Right lobe of liver (tissue), 4 donors: Measurements from ENCODE around the gene CCDC85C.

Experiments
- POLR2A ChIP-seq: fragments of 450-650 bp; IDR thresholded peaks from one replicate; pipeline ENCODE4 v1.6.1; 2017; ENCODE audit warnings: antibody characterized with exemption, mild to moderate bottlenecking
- TF ChIP-seq, protein P1 (sequence below), 4 donors: fragments of 200-600 bp in 3 of 4; fragments of 450-650 bp in 1 of 4; IDR thresholded peaks; one replicate each; pipeline versions ENCODE4 v1.5.1 to v1.8.0; 2016 to 2022; ENCODE audit warnings: antibody characterized with exemption in 4 of 4, mild to moderate bottlenecking in 2 of 4
- donor health status: DM: no; HTN: no; CAD: no.
- donor health status: DM: no; HTN: no; CAD: no.
- donor health status: DM: no; HTN: yes; CAD: no.

DNA sequence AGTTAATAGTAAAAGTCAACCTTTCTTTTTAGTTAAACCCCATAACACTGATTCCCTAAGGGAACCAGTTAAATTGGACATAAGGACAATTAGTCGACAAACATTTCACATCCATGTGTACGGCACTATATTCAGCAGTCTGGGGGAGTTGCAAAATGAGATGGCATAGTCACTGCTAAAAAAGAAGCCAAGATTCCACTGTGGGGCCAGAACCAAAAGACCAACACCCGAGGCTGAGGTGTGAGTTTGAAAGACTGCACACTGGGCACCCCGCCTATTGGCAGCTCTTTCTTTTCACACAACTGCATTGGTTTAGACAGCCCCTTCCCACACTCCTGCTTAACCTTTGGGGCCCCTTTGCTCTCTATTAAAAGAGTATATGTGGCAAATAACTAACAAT lies 140.0 kb downstream of the CCDC85C start:
- TF ChIP-seq, protein P1, sequence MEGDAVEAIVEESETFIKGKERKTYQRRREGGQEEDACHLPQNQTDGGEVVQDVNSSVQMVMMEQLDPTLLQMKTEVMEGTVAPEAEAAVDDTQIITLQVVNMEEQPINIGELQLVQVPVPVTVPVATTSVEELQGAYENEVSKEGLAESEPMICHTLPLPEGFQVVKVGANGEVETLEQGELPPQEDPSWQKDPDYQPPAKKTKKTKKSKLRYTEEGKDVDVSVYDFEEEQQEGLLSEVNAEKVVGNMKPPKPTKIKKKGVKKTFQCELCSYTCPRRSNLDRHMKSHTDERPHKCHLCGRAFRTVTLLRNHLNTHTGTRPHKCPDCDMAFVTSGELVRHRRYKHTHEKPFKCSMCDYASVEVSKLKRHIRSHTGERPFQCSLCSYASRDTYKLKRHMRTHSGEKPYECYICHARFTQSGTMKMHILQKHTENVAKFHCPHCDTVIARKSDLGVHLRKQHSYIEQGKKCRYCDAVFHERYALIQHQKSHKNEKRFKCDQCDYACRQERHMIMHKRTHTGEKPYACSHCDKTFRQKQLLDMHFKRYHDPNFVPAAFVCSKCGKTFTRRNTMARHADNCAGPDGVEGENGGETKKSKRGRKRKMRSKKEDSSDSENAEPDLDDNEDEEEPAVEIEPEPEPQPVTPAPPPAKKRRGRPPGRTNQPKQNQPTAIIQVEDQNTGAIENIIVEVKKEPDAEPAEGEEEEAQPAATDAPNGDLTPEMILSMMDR (IDR thresholded peaks at IDR 0.05) = no peak
- no peak for TF ChIP-seq POLR2A
